Inferior parietal cortex (tissue), 1 donor: ENCODE results near the gene KCTD20.

Experiments
- DNase-seq: peaks from one replicate; pipeline ENCODE4 v3.0.0-alpha.2; 2016; ENCODE audit errors: extremely low spot score

Gene KCTD20

DNA sequence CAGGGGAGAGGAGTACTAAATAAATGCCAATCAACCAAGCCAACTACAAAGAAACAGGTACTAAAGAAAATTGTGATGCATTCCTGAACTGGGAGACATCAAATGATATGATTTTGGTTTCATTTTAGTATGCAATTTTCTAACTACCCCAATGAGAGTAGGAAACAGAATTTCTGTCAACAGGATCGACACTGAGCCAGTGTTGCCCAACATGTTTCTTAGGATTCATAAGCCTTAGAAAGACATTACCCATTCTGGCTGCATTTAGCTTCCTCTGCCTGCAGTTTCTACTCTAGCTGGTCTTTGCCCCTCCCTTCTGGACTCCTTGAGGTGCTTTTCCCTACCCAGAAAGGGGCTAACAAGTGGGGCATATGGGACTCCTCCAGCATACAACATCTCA, 49.8 kb downstream of the KCTD20 start:
- DNase-seq, result no peak

DNA sequence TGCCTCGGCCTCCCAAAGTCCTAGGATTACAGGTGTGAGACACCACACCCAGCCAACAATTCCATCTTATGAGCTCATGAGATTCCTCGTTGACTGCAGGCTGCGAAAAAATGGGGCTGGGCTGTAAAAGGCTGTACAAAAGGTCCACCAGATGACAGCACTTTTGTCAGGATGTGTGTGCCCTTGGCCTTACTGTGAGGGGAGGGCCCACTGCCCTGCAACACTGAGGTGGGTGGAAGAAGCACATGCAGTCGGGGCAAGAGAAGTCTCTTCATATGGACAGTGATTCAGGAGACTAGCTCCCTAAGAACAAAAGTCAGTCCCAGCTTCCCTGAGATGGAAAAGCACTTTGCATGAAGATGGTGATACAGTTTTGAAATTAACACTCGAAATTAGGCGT, 50.5 kb downstream of the KCTD20 start:
- DNase-seq, result no peak

GRCh38 chr6:36493859-36494258, 51.1 kb downstream of the KCTD20 start:
- no peak for DNase-seq

DNA sequence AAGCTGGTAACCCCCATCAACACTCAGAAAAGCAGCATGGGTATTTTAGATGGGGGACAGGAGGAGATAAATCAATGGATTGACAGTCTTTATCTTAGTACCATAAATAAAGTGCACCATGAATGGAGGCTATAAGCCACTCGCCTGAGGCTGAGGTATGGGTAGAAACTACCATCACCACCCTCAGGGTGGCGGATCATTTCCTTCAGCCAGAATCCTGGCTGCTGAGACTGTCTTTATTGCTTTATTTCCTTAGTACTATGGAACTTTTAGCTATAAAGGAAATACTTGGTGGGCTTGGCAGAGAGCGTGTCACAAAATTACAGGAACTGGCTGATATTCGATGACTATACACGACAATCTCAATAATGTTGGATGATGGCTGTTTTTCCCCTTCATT, 52.3 kb downstream of the KCTD20 start:
- no peak for DNase-seq

DNA sequence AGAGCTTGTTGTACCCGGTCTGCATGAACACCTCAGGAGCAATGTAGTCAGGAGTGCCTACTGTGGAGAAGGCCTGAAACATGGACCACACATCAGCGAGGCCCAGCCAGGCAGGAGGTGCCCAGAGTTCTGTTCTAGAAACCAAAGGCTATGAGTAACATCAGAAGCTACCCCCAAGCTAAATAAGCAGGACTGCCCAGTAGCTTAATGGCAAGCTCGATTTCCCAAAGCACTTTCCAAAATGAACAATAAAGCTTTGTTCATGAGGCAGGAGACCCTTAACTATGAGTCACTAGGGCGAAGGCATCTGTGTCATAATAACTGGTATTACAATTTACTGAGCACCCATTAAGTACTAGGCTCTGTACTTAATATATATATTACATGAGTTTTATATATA, 57.1 kb downstream of the KCTD20 start:
- no peak for DNase-seq

DNA sequence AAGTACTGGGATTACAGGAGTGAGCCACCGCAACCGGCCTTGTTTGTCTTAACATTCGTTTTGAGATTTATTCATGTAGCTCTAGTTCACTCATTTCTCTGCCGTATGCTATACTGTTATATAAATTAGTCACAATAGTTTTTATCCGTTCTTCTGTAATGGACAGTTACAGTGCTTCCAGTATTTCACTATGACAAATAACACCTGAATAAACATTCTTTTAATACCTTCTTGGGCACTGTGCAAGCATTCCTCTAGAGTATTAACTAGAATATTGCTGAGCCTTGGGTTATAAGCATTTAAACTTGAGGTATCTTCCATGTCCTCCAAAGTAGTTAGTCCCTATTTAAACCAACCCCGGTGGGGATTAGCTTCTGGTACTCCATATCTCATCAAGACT, 58.9 kb downstream of the KCTD20 start:
- no peak for DNase-seq

DNA sequence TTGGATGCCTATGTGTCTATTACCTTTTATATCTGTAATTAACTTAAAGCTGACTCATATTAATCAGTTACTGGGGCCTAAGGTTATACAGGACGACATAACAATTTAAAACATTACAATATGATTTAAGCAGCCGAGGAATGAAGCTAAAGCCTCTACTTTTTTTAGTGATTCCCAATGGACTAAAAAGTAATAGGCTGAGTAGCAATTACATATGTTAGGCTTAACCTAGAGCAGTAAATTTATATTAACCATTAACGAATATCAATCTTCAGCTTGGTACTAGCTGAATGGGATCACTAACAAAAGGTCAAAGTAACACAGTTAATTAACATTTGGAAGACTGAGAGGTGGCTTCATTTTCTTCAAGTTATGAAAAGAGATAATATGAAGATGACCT, 61.4 kb downstream of the KCTD20 start:
- no peak for DNase-seq

- no peak for DNase-seq
These were observed 62.2 kb downstream of the KCTD20 start for GRCh38 chr6:36504982-36505381.

- DNase-seq, result no peak
These were observed 63.1 kb downstream of the KCTD20 start for GRCh38 chr6:36505744-36506534.

DNA sequence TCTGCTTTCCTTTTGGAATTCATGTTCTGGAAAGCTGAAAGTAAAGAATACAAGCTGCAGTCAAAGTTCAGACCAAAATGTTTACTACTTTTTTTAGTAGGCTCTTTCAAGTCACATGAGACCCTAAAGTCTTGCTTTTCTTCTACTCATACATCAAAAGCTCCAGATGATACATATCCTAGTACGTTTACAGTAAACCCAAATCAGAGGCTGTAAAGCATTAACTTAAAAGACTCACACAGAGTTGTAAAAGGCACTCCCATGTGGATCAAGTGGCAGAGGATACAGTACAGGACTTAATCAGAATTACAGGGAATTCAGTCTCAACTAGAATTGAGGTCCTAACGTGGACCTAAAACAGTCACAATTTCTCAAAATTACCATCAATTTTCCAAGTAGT, 63.8 kb downstream of the KCTD20 start:
- no peak for DNase-seq

- no peak for DNase-seq
These were observed 65.7 kb downstream of the KCTD20 start for GRCh38 chr6:36508532-36508931.

DNA sequence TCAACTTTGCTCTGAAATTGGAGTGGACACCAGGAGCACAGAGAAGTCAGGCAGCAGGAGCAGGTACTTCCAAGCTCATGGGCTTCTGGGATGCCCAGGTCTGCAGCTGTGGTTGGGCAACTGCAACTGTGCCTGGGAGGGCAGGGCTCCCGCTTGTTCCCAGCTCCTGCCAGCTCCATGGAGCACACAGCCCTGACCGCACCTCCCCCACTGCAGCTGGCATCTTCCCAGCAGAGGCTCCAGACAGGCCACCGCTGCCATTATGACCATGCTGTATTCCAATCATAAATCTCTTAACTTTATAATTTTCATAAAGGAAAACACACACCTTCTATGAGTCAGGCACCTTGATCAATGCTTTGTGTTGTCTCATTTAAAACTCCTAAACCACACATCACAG, 67.6 kb downstream of the KCTD20 start:
- DNase-seq, result no peak

DNA sequence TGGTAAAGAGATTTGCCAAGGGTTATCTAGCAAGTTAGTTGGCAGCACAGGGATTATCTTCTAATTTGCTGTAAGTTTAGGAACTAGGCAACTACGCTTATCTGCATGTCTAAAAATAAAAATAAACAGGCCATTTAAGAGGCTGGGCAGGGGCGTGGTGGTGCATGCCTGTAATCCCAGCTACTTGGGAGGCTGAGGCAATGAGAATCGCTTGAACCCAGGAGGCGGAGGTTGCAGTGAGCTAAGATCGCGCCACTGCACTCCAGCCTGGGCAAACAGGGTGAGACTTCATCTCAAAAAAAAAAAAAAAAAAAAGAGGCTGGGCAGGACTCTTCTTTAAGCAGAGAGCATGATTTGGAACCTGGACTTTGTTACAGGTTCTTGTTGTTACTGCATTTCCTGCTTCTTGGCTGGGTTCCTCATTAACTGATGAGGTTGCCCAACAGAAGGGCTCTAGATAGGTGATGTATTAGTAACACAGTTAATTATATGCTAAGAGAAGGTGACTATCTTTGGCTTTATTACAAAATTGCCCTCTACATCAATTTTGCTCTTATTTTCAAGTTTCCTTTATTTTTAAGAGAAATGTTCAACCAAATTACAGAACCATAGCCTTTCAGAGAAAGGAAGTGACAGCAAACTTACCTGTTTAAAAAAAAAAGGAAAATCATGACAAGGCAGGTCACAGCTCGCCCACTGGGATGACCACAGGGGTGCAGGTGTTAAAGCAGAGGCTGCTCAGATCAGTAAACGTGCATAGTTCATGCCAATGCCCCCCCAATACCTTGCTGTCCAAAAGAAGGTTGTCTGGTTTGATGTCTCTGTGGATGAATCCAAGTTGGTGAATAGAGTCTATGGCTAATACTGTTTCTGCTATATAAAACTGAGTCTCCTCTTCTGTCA, 72.0 kb downstream of the KCTD20 start:
- no peak for DNase-seq

- no peak for DNase-seq
These were observed 73.0 kb downstream of the KCTD20 start for GRCh38 chr6:36515844-36516243.

DNA sequence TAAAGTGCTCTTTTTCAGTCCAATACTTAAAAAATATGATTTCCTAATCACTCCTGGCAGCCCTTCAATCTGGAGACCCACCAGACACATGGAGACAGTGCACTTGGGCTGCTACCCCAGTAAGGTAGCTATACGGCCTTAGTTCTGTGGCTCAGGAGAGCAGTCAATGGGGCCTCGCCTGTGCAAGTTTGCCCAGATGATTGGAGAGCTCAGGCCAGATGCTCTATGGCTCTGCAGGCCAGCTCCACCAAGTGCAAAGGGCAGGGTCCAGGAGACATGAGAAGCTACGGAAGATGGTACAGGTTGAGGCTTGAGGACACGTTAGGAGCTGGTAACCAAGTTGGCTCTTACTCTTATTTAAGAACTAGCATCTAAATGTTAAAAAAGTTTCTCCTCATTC, 73.8 kb downstream of the KCTD20 start:
- DNase-seq, result no peak

GRCh38 chr6:36516988-36517387, 74.2 kb downstream of the KCTD20 start:
- no peak for DNase-seq

GRCh38 chr6:36517408-36517807, 74.6 kb downstream of the KCTD20 start:
- DNase-seq, result no peak

GRCh38 chr6:36519352-36519751, 76.6 kb downstream of the KCTD20 start:
- DNase-seq, result no peak

GRCh38 chr6:36523451-36523850, 80.7 kb downstream of the KCTD20 start:
- no peak for DNase-seq

GRCh38 chr6:36523936-36524499, 81.2 kb downstream of the KCTD20 start:
- no peak for DNase-seq

- no peak for DNase-seq
These were observed 82.1 kb downstream of the KCTD20 start for GRCh38 chr6:36524871-36525270.

GRCh38 chr6:36525346-36525745, 82.5 kb downstream of the KCTD20 start:
- DNase-seq, result no peak

DNA sequence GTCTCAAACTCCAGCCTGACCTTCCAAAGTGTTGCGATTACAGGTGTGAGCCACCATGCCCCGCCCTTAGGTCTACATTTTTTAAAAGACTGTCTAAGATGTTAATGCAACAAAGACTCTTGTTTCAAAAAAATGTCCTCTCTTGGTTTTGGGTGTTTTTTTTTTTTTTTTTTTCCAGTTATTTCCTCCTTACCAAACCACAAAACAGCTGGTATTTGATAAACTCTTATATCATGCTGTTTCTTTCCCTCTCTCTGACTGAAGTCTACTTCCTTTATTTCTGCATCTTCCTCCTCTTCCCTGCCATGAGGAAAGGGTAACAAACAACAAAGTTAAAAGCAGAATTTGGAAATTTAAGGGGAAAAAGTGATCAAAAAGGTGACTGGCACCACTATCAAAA, 83.3 kb downstream of the KCTD20 start:
- DNase-seq, result no peak
